NB4 (cell line): ENCODE data around the gene USP44.

Experiments
- CTCF ChIP-seq: IDR thresholded peaks from one replicate; pipeline ENCODE4 v1.5.1; 2012; ENCODE audit warnings: low read depth, low read length
- MAX ChIP-seq: IDR thresholded peaks from 2 replicates; pipeline ENCODE4 v1.6.1; 2011; ENCODE audit warnings: low read depth, low read length

GRCh38 chr12:95497031-95497430 is 54.2 kb downstream of the USP44 start:
- TF ChIP-seq CTCF (no peak), MAX (no peak)
